ENCODE results near the gene RASGRF2.
A peak's percentile ranks its signal among the peaks of the same experiment; 100 is the strongest.

Gene RASGRF2, protein sequence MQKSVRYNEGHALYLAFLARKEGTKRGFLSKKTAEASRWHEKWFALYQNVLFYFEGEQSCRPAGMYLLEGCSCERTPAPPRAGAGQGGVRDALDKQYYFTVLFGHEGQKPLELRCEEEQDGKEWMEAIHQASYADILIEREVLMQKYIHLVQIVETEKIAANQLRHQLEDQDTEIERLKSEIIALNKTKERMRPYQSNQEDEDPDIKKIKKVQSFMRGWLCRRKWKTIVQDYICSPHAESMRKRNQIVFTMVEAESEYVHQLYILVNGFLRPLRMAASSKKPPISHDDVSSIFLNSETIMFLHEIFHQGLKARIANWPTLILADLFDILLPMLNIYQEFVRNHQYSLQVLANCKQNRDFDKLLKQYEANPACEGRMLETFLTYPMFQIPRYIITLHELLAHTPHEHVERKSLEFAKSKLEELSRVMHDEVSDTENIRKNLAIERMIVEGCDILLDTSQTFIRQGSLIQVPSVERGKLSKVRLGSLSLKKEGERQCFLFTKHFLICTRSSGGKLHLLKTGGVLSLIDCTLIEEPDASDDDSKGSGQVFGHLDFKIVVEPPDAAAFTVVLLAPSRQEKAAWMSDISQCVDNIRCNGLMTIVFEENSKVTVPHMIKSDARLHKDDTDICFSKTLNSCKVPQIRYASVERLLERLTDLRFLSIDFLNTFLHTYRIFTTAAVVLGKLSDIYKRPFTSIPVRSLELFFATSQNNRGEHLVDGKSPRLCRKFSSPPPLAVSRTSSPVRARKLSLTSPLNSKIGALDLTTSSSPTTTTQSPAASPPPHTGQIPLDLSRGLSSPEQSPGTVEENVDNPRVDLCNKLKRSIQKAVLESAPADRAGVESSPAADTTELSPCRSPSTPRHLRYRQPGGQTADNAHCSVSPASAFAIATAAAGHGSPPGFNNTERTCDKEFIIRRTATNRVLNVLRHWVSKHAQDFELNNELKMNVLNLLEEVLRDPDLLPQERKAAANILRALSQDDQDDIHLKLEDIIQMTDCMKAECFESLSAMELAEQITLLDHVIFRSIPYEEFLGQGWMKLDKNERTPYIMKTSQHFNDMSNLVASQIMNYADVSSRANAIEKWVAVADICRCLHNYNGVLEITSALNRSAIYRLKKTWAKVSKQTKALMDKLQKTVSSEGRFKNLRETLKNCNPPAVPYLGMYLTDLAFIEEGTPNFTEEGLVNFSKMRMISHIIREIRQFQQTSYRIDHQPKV (N-terminal part only)

GRCh38 chr5:80959768-80960442 is at the start of gene RASGRF2:
Gene RASGRF2, plus strand, starts transcription at chr5:80960363. Its CDS starts 376 bp downstream, at chr5:80960739.
- intact Hi-C loops (cut with DNase I): loop anchor here (5.0 to 10.0 kb wide), 2 partner anchors 115 to 202 kb away; no protein-coding TSS in a partner anchor
- peak in 41 of 42 donors; percentile 8 to 78 (median 51) for DNase-seq

DNA sequence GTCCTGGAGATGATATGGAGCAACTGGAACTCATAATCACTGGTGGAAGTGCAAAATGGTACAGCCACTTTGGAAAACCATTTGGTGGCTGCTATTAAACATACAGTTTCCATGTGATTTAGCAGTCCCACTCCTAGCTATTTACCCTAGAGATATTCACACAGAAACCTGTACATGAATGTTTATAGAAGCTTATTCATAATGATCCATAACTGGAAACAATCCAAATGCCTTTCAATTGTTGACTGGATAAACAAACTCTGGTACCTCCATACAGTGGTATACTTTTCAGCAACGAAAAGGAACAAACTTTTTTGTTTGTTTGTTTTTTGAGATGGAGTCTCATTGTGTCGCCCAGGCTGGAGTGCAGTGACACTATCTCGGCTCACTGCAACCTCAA is 47.7 kb upstream of the RASGRF2 start:
- DNase-seq: no peak
- intact Hi-C loops (cut with DNase I): no loop called here

DNA sequence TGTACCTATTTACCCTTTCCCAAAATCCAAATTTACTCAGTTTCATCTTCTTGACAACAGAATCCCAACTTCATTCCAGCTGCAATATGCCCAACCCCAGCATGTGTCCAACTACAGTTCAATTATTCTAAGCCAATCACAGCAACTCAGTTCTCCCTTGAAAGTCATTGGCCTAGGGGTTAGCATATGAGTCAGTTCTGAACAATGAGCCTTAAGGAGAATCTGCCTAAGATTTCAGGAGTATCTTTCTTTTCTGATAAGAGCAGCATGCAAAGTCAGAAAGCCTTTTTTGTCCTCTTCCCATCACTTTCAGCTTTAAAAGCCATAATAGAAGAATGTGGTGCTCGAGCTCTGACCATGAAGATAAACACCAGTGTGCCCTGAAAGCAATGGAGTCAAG is 44.4 kb upstream of the RASGRF2 start:
- DNase-seq: no peak
- intact Hi-C loops (cut with DNase I): no loop called here

GRCh38 chr5:80916676-80917075 is 43.5 kb upstream of the RASGRF2 start:
- no peak for DNase-seq
- intact Hi-C loops (cut with DNase I): no loop called here

GRCh38 chr5:80917631-80918030 is 42.5 kb upstream of the RASGRF2 start:
- intact Hi-C loops (cut with DNase I): no loop called here
- DNase-seq: no peak

GRCh38 chr5:80919678-80920196 is 40.4 kb upstream of the RASGRF2 start:
- no peak for DNase-seq
- intact Hi-C loops (cut with DNase I): no loop called here

DNA sequence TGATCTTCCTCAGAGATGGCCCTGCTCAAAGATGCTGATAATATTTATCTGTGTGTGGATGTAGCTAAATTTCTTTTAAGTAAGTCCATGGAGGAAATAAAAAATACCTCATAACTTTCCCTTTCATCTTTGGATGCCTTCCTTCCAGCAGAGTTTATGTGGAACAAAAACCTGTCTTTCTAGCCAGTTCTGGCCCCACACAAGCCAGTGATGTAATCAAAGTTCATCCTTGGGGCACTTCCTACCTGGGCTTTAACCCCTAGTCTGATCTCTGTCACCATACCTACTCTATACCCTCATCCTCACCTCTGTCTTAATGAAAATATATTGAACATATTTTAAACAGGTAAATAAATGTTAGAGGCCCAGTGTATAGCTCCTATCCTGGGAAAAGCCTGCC is 39.8 kb upstream of the RASGRF2 start:
- intact Hi-C loops (cut with DNase I): no loop called here
- DNase-seq: no peak

GRCh38 chr5:80921026-80921425 is 39.1 kb upstream of the RASGRF2 start:
- intact Hi-C loops (cut with DNase I): no loop called here

GRCh38 chr5:80925931-80926330 is 34.2 kb upstream of the RASGRF2 start:
- intact Hi-C loops (cut with DNase I): no loop called here
- DNase-seq: no peak

More at GRCh38 chr5:80921026-80921425, 39.1 kb upstream of the RASGRF2 start:
- no peak for DNase-seq

GRCh38 chr5:80926536-80926935 is 33.6 kb upstream of the RASGRF2 start:
- intact Hi-C loops (cut with DNase I): no loop called here
- no peak for DNase-seq

DNA sequence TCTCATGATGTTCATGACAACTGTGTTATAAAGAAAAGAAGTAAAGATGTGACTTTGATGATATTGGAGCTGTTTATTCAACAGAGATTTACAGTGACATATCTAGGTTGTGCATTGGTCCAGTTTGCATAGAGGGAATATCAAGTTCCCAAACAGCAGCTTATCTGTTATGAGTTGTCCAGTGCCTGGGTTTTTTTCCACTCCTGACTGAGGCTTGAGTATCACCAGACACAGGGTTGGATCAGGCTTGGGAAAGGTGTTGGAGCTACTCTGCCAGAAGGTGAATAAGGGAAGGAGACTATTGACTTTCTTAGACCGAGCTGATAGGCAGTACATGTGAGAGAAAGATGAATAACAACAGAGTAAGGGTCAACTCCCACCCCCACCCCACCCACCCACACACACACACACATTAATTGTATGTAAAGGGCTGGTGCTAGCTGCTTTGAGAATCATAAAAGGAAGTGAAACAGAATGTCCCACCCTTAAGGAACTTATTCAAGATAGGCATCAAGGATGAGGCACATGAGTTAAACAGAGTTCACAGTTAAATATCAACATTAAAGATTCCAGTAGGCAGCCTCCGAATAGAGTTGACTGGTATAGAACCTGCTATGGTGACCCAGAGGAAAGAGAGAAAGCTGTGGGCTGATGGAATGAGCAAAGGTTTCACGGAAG is 33.0 kb upstream of the RASGRF2 start:
- DNase-seq: no peak

GRCh38 chr5:80928073-80928472 is 32.1 kb upstream of the RASGRF2 start:
- DNase-seq: no peak
- intact Hi-C loops (cut with DNase I): no loop called here

More for the DNA sequence above, 33.0 kb upstream of the RASGRF2 start:
- intact Hi-C loops (cut with DNase I): no loop called here

DNA sequence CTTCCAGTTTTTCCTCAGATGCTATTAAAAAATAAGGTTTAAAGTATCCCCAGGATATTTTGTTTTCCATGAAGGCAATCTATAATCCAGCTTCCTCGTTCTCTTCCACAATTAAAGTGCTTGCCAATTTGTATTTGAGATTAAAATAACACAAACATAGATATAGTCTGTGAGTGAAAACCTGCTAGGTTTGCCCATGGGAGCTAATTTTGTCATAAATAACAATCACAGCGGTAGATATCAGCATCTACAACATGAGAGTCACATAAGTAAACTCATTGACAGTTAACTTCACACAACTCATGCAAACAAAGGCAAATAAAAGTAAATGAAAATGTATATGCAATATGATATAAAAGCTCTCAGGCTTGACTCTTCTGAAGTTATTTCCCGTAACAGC is 29.2 kb upstream of the RASGRF2 start:
- intact Hi-C loops (cut with DNase I): no loop called here
- DNase-seq: no peak

GRCh38 chr5:80931411-80931810 is 28.8 kb upstream of the RASGRF2 start:
- intact Hi-C loops (cut with DNase I): no loop called here
- no peak for DNase-seq

DNA sequence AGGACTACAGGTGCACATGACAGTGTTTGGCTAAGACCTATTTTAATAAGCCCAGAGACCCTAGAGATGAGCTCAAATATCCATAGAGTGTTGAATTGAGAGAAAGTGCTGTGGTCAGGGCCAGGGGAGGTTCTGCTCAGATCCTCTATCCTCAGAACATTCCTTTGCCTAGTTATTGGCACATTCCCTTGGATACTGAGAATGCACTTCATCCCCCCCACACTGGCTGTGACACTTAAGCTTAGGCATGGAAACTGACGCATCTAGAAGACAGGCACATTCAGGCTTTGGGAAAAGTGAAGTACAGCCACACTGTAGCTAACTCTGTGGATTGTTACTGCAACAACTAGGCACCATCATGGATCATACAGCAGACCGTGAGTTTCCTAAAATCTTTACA is 27.1 kb upstream of the RASGRF2 start:
- intact Hi-C loops (cut with DNase I): no loop called here
- DNase-seq: no peak

GRCh38 chr5:80934751-80935150 is 25.4 kb upstream of the RASGRF2 start:
- intact Hi-C loops (cut with DNase I): no loop called here
- DNase-seq: no peak

DNA sequence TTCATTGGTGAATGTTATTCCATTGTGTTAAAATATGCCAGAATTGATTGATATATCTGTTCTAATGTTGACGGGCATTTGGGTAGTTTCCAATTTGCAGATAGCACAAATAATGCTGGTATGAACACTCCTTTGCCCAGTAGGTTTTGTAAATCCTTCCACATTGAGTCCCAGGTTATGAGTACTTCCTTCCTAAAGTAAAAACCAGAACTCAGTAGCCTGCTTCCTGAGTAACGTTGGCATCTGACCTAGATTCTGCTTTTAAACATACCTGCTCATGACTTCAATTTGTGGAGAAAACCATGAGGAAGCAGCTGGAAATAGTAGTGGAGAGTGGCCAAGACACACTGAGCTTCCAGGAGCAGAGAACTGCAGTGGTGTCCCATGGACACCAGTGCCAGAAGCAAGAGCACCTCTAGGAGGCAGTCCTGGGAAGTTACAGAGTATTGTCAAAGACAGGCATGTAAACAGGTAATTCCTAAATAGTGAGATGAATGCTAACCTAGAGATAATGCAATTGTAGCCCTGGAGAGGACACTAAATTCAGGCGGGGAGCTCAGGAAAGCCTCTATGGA is 24.3 kb upstream of the RASGRF2 start:
- no peak for DNase-seq
- intact Hi-C loops (cut with DNase I): no loop called here

DNA sequence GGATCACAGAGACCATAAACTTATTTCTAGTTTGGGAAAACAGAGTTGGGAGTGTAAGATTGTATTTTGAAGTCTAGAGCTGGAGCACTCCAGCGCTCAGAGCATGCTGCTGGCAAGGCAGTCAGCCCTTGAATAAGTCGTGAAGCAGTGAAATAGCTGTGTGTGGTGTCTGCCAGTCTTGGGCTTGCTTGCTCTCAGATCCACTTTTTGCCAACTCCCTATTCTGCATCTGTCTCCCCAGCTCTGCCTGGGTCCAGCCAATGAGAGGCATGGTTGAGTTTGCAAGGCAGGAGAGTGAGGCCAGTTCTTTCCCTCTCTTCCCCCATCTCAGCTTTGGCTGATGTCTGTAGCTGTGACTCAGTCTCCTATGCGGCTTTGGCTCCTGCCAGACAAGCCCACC is 23.3 kb upstream of the RASGRF2 start:
- DNase-seq: no peak
- intact Hi-C loops (cut with DNase I): no loop called here

Measured in head of caudate nucleus (tissue), 42 donors.